GM12872 (cell line): Measurements from ENCODE around the gene TMEM52.

Experiments
- TF ChIP-seq, protein P1 (sequence below): IDR thresholded peaks from 3 replicates; pipeline ENCODE4 v1.5.1; 2011; ENCODE audit warnings: low read depth, mild to moderate bottlenecking, low read length, moderate library complexity; ENCODE audit not compliant: insufficient read depth

Gene TMEM52

DNA sequence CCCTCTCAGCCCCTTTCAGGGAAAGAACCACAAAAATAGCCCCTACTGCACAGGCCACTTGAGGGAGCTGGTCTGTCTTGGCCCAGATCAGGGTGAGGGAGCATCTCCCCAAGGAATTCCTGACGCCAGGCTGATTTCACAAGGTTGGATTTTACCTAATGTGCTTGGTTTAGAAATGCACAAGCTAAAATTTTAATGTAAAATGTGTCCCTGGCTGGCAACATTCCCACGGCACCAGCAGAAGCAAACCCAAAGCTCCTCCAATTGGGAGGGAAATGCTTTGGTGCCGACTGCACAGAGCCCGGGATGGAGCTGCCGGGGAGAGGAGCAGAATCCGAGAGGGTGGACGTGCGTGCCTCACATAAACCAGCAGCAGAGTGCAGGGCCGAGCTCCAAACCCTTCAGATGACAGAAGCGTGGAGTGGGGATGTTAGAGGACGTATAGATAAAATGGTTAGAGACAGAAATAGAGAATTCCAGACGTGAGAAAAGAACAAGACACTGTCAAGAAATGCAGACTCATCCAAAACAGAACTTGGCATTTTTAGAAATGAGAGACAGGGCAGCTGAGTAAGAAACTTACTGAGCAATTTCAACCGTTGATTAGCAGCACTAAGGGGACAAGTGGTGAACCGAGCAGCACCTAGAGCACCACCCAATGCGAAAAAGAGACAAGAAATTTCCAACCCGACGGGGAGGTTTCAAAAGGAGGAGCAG lies 41.6 kb upstream of the TMEM52 start:
- TF ChIP-seq, protein P1, sequence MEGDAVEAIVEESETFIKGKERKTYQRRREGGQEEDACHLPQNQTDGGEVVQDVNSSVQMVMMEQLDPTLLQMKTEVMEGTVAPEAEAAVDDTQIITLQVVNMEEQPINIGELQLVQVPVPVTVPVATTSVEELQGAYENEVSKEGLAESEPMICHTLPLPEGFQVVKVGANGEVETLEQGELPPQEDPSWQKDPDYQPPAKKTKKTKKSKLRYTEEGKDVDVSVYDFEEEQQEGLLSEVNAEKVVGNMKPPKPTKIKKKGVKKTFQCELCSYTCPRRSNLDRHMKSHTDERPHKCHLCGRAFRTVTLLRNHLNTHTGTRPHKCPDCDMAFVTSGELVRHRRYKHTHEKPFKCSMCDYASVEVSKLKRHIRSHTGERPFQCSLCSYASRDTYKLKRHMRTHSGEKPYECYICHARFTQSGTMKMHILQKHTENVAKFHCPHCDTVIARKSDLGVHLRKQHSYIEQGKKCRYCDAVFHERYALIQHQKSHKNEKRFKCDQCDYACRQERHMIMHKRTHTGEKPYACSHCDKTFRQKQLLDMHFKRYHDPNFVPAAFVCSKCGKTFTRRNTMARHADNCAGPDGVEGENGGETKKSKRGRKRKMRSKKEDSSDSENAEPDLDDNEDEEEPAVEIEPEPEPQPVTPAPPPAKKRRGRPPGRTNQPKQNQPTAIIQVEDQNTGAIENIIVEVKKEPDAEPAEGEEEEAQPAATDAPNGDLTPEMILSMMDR, result no peak

DNA sequence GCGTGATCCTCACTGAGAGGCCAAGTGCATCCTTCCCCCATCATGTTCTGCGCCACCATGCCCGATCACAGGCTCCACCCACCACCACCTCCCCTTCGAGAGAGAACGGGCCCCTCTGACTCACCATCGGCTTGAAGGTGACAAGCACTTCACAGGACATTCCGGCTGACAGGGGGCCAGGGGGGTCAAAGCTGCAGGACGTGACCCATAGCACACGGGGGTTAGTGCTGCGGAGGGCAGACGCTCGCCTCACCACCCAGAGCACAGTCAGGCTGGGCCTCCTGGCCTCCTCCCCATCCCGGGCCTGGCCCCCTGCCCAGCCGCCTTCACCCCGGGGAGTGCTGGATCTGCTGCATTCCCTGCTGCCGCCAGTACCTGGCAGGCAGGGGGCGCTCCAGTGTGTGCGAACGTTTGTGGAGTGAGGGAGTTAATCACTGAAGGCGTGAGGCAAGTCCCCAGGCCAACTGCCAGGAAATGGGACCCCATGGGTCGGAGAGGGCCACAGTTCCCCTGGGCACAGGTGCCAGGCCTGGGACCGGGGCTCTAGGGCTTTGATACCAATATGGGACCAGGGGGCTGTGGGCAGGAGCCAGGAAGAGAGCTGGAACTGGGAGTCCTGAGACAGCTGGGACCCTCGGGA lies 40.9 kb upstream of the TMEM52 start:
- TF ChIP-seq, protein P1, result peak; percentile 77

DNA sequence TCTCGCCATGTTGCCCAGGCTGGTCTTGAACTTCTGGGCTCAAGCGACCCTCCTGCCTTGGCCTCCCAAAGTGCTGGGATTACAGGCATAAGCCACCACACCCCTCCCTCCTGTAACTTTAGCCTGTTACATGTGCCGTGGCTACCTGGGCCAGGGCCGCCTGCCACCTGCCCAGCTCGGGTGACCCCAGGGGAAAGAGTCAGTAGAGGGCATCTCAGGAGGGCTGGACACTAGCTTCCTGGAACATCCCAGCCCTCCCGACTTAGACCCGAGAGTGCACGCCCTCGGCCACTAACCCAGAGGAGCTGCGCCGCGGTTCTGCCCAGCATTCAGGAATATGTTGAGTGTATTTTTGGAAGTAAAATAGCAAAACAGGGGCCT lies 40.4 kb upstream of the TMEM52 start:
- TF ChIP-seq, protein P1, result no peak

DNA sequence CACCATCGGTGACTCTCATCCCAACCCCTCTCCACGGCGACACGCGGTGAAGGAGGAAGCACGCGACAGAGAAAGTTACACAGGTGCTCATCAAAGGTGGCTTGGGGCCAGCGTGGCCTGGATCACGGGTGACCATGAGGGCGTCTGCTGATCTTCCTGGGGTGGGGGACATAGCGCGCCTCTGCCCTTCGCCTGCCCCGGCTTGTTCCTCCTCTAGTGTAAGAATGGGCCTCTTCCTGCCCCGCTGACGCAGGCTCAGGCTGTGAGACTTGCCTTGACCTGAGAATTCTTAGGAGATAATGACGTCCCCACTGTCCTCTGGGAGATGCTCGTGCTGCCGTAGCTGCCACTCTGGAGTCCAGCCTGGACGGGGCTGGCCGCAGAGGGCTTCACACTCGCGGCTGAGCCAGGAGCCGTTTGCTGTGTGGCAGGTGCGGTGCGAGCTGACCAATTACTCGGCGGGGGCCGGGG lies 39.0 kb upstream of the TMEM52 start:
- TF ChIP-seq, protein P1, result no peak

DNA sequence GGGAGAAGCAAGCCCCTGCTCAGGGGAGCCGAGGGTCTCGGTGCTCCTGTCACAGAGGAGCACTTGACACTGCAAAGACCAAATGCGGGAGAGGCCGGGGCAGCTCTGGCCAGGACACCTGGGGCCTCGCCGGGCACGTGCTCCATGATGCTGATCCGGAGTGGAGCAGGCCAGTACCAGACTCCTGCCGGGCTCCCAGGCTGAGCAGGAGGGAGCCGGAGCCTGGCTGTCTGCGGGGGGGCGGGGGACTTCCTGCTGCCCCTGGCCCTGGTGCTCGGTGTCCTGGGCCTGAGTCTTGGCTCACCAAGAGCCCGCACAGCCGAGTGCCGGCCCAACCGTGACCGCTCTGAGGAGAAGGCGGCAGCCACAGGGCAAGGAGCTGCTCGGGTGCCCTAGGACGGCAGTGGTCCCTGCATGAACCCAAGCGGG lies 38.5 kb upstream of the TMEM52 start:
- TF ChIP-seq, protein P1, result no peak

DNA sequence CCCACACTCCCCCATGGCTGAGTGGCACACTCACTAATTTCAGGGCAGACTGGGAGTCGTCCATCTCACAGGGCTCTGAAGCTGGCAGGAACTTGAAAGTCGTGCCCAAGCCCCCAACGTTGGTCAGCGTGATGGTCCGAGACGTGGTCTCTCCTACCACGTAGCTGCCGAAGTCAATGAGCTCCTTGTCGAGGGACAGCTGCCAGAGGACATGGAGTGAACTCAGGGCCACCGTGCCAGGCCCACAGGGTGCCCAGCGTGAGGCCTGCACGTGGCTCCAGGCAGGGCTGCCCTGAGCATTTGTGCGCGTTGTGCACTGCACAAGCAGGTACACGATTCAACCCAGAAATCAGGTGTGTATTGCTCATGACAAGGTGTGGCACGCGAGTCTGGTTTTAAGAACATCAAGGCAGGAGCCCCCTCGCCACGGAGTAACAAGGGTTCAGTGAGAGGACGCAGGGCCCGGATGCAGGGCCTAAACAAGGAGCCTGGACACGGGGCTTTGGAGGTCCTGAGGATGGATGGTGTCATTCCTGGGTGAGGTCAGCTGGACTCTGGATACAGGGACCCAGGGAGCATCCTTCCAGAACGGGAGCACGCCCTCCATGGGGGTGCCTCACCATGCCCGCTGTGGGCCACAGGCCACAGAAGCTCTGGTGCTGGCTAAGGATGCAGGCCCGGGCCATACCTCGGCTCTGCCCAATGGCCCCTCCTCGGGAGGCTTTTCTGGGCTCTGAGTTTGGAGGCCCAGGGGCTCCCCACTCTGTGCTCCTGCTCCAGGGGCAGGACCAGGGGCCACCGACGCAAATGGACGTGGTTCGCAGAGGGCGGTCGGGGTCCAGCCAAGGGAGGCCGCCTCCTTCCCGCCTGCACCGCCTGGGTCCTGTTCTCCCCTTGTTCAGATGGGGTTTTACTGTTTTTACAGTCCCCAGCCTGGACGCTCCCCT lies 37.8 kb upstream of the TMEM52 start:
- TF ChIP-seq, protein P1, result no peak

DNA sequence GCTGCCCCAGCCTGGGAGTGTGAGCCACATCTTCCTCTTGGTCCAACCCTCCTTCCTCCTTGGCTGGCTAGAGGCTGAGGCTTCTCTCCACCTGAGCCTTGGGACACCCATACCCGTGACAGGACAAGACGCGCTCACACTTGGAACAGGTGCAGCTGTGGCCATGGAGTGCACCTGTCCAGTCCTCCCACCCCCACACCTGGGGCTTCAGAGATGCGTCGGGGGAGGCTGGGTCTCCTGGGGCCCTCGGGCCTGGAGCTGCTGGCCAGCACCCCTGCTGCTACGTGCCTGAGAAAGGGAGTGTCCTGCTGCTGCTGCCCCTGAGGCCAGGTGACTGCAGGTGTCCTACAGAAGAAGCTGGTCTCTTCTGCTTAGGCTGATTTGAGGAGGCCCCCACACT lies 37.0 kb upstream of the TMEM52 start:
- TF ChIP-seq, protein P1, result no peak
